GM12874 (cell line): ENCODE results near the gene DGKI.

ENCODE experiments used
- TF ChIP-seq, protein P1 (sequence below): IDR thresholded peaks from 2 replicates; pipeline ENCODE4 v1.5.1; 2011; ENCODE audit warnings: low read depth, mild to moderate bottlenecking, control low read depth, low read length, moderate library complexity; ENCODE audit not compliant: insufficient read depth

Gene DGKI

DNA sequence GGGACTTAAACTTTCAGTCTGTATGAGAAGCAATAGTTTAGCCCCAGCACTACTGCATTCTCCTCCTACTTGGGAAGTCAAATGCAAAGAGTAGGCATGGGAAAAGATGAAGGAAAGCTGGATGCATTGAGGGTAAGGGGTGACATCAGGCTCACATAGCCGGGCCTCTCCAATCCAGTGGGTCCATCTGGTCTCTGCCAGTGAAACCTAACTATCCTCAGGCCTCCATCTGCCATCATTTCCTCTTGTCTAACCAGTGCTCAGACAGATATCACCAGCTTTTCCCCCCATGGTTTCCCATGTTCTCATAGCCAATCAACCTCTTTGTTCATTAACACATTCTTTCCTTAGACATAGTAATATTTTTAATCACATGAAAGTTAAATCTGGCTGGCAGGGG is 118.3 kb downstream of the DGKI start:
- TF ChIP-seq, protein P1, sequence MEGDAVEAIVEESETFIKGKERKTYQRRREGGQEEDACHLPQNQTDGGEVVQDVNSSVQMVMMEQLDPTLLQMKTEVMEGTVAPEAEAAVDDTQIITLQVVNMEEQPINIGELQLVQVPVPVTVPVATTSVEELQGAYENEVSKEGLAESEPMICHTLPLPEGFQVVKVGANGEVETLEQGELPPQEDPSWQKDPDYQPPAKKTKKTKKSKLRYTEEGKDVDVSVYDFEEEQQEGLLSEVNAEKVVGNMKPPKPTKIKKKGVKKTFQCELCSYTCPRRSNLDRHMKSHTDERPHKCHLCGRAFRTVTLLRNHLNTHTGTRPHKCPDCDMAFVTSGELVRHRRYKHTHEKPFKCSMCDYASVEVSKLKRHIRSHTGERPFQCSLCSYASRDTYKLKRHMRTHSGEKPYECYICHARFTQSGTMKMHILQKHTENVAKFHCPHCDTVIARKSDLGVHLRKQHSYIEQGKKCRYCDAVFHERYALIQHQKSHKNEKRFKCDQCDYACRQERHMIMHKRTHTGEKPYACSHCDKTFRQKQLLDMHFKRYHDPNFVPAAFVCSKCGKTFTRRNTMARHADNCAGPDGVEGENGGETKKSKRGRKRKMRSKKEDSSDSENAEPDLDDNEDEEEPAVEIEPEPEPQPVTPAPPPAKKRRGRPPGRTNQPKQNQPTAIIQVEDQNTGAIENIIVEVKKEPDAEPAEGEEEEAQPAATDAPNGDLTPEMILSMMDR: no peak

DNA sequence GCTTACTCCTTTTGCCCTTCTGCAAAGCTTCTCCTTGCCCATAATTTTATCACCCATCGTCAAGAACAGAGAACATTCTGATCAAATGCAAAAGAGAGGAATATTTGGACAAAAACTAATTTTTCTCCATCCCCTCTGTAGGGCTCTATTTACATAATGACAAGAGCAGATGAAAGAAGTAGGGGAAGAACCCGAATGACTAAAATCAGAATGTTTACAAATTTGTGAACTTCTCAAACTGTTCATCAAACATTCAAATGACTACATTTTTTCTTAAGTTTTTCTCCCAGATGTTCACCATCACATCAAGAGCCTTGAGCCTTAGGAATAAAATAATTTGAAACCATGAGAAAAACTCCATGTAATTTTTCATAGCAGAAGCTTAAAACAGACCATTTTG is 119.4 kb downstream of the DGKI start:
- TF ChIP-seq, protein P1: no peak

DNA sequence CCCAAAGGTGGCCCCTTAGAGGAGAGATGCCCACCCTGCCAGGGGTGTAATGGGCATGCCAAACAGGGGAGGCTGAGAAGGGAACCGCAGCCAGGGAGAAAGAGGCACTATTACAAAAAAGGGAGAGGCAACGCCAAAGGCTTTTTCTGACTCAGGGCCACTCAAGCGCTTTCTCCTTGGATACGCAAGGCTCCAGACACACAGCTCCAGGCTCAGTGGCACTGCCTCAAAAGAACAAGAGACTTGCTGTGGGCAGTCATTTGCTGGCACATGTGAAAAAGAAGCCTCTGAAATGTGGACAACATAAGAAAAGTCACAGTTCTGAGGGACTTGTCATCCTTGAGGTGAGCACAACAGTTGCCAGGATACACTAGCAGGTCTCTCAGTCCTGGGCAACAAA is 128.4 kb downstream of the DGKI start:
- TF ChIP-seq, protein P1: no peak

DNA sequence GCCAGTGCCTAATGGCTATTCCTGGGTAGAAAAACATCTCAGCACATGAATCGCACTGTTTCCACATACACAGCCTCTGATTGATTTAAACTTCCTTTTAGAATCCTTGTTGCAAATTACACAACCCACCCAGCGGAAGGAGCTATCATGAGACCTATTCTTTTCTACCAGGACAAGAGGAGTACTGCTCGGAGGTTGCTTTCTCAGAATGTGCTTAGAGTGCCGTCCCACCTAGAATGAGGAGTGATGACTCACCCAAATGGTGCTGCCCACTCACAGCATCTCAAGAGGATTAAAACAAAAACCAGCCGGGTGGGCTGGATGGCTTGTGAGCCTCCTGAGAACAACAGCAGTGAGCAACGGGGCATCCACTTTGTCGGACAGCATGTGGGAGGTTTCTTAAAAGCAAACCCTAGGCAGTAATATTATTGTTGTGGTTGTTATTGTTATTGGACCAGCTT is 128.9 kb downstream of the DGKI start:
- TF ChIP-seq, protein P1: no peak

DNA sequence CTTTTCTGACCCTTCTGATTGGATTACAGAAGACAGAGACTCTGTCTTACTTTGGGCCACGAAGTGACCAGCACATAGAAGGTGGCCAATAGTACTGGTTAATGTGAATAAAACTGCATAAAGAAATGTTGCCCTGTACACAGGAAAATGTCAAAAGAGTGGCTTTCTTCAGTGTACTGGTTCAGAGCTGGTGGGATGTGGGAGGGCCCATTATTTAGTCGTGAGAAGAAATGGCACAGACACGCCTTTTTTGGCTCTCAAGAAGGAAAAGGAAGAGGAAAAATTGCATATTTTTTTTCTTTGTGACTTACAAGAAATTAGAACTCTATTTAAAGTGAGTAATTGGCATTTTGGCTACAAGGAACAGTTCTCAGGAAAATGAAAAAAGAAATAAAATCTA is 129.7 kb downstream of the DGKI start:
- TF ChIP-seq, protein P1: no peak

DNA sequence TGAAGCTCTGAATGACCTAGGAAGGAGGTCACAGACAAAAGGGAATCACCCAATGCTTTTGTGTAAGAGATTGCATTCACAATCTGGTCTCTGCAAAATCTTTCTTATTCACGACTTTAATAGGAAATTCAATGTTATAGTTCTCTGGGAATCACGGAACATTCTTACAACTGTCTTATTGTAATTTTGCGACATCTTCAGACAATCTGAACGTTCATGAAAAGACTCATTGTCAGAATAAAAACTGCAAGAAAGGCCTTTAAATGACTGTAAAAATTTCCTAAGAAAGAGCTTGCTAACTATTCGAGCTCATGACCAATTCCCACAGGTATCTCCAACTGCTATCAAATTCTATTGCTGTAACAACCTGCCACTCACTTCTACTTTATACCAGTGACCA is 130.7 kb downstream of the DGKI start:
- TF ChIP-seq, protein P1: no peak

DNA sequence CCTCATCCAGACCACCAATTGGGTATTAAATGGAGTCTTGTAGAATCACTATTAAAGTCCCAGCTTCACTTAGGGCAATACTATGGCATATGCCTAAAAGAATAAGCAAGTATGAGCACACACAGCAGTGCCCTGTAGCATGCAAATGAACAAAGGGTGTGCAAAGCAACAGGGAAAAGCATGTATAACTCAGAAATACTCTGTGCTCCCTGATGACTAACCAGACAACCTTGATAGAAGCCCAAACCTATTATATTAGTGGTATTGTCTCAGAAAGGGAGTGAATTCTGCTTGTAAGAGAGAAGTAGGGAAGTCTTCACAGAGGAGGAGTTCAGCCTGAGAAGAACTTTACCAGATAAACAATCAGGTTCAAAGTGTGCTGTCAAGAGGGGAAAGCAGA is 131.2 kb downstream of the DGKI start:
- TF ChIP-seq, protein P1: no peak

DNA sequence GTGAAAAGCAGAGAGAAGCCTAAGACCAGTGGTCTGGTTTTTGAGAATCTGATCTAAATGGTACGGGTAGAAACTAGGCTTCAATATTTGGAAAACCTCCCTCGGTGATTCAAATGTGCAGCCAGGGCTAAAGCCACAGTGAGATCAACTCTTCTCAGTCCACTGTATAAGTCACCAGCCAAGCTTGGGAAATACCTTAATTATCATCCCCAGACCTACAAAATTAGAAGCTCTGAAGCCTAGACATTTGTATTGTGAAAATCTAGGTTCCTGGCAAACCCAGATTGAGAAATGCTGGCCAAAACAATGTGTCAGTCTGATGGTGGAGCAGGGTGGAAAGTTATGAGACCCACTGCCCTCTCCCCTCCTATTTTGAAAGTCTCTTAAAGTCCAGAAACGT is 131.7 kb downstream of the DGKI start:
- TF ChIP-seq, protein P1: no peak
